HCT116 (cell line): Measurements from ENCODE around the gene IFT52. TPM values are rescaled to one million over a fixed set of nuclear protein-coding genes. Genes with fewer than 3 reads are reported as not detected.

Experiments used
- ATAC-seq: fragments of 200-7000 bp; cut with Tn5 transposase; 2 replicates; pipeline ENCODE4 v1.9.1; 2020; ENCODE audit warnings: mild to moderate bottlenecking, moderate library complexity
- BruUV-seq: library from RNA; stranded (reverse); fragments of 400-500 nt; replicated peaks from 2 replicates; lab custom pipeline; 2021; lab: Mats Ljungman, UMichigan
- CTCF ChIA-PET: fragments of 300-600 bp; sonication (Branson Sonifier 250); formaldehyde crosslinking; loops from one replicate; lab custom pipeline; 2021; ENCODE audit warnings: antibody characterized with exemption; lab: Charles Lee
- POLR2A ChIA-PET: fragments of 300-600, 350-600 bp; sonication (Branson Sonifier 250); formaldehyde crosslinking; loops from one replicate; lab custom pipeline; 2021; ENCODE audit warnings: antibody characterized with exemption; lab: Charles Lee
- RAD21 ChIA-PET, 2 experiments: fragments of 300-600 bp; sonication (Branson Sonifier 250); formaldehyde crosslinking; loops; one replicate each; lab custom pipeline; 2023; ENCODE audit warnings: low total read pairs in 2 of 2; ENCODE audit not compliant: uncharacterized antibody in 2 of 2, unreplicated experiment in 2 of 2, low non-redundant PET in 1 of 2; lab: Charles Lee
- DNase-seq: peaks from one replicate; pipeline ENCODE4 v3.0.0-alpha.2; 2010; ENCODE audit warnings: low read depth, low spot score
- H2AFZ ChIP-seq: fragments of 200-600 bp; shearing (Covaris generic), sonication (generic); 2 replicates; pipeline ENCODE4 v1.6.1; 2017; ENCODE audit warnings: low read depth, mixed run types, mixed read lengths, antibody characterized with exemption, low read length; ENCODE audit not compliant: poor library complexity, severe bottlenecking
- H3K27ac ChIP-seq: 2 replicates; pipeline ENCODE4 v1.5.1; 2012; ENCODE audit warnings: low read depth, low read length
- H3K27me3 ChIP-seq: fragments of 200-600 bp; sonication (generic); 2 replicates; pipeline ENCODE4 v1.6.1; 2016; ENCODE audit warnings: mixed run types, low read length, mixed read lengths; ENCODE audit not compliant: insufficient read depth
- H3K36me3 ChIP-seq, 2 experiments: fragments of 200-500 bp in 1 of 2; fragments of 200-600 bp in 1 of 2; sonication (Bioruptor generic) in 1 of 2; sonication (generic) in 1 of 2; 2 replicates each; pipeline versions ENCODE4 v1.5.1 to v1.6.1; 2014 to 2016; ENCODE audit warnings: low read length in 2 of 2, inconsistent platforms in 1 of 2, mixed read lengths in 1 of 2, mixed run types in 1 of 2; ENCODE audit not compliant: insufficient read depth in 2 of 2, control insufficient read depth in 1 of 2
- H3K4me1 ChIP-seq, 2 experiments: fragments of 200-600 bp in 1 of 2; sonication (generic) in 1 of 2; 2 replicates each; pipeline versions ENCODE4 v1.5.1 to v1.6.1; 2012 to 2017; ENCODE audit warnings: low read length in 2 of 2, inconsistent platforms in 1 of 2, mild to moderate bottlenecking in 1 of 2, mixed read lengths in 1 of 2, mixed run types in 1 of 2, moderate library complexity in 1 of 2; ENCODE audit not compliant: insufficient read depth in 2 of 2, control insufficient read depth in 1 of 2
- H3K4me2 ChIP-seq: fragments of 200-600 bp; sonication (generic); 2 replicates; pipeline ENCODE4 v1.6.1; 2017; ENCODE audit warnings: mixed run types, low read length, mixed read lengths
- H3K4me3 ChIP-seq, 2 experiments: fragments of 200-600 bp in 1 of 2; sonication (generic) in 1 of 2; replicated peaks in 1 of 2; 2 replicates each; pipeline ENCODE4 v1.5.1; 2011 to 2016; ENCODE audit warnings: low read length in 2 of 2, control low read depth in 1 of 2, low read depth in 1 of 2, mild to moderate bottlenecking in 1 of 2, mixed read lengths in 1 of 2, mixed run types in 1 of 2
- H3K79me2 ChIP-seq: fragments of 200-600 bp; sonication (generic); 2 replicates; pipeline ENCODE4 v1.6.1; 2017; ENCODE audit warnings: mild to moderate bottlenecking, mixed run types, low read length, moderate library complexity, mixed read lengths; ENCODE audit not compliant: insufficient read depth
- H3K9ac ChIP-seq: fragments of 200-600 bp; sonication (generic); 2 replicates; pipeline ENCODE4 v1.6.1; 2016; ENCODE audit warnings: low read length, mixed read lengths
- H3K9me2 ChIP-seq: fragments of 200-600 bp; sonication (generic), shearing (Covaris generic); 2 replicates; pipeline ENCODE4 v1.6.1; 2017; ENCODE audit warnings: mixed run types, mild to moderate bottlenecking, moderate library complexity; ENCODE audit not compliant: insufficient read depth
- H3K9me3 ChIP-seq, 2 experiments: fragments of 200-500 bp in 1 of 2; fragments of 200-600 bp in 1 of 2; sonication (Bioruptor generic) in 1 of 2; sonication (generic) in 1 of 2; 2 replicates each; pipeline ENCODE4 v1.6.1; 2014 to 2017; ENCODE audit warnings: low read length in 2 of 2, mixed read lengths in 2 of 2, inconsistent platforms in 1 of 2, low read depth in 1 of 2, mild to moderate bottlenecking in 1 of 2, mixed run types in 1 of 2, moderate library complexity in 1 of 2; ENCODE audit not compliant: control insufficient read depth in 1 of 2, insufficient read depth in 1 of 2
- H4K20me1 ChIP-seq: fragments of 200-600 bp; sonication (generic), shearing (Covaris generic); 2 replicates; pipeline ENCODE4 v1.6.1; 2017; ENCODE audit warnings: mixed run types, mild to moderate bottlenecking, moderate library complexity; ENCODE audit not compliant: insufficient read depth
- CEBPB ChIP-seq: IDR thresholded peaks from 2 replicates; pipeline ENCODE4 v1.6.1; 2012; ENCODE audit warnings: low read depth
- CTCF ChIP-seq, 3 experiments: fragments of 200-600 bp in 1 of 3; sonication (generic) in 1 of 3; IDR thresholded peaks in 2 of 3; conservative IDR thresholded peaks in 1 of 3; 2 replicates each; pipeline ENCODE4 v1.5.1; 2012 to 2017; ENCODE audit warnings: low read depth in 2 of 3, low read length in 2 of 3, antibody characterized with exemption in 1 of 3, borderline replicate concordance in 1 of 3, control low read depth in 1 of 3, mild to moderate bottlenecking in 1 of 3, mixed read lengths in 1 of 3, mixed run types in 1 of 3, moderate library complexity in 1 of 3; ENCODE audit not compliant: insufficient read depth in 1 of 3
- ELF1 ChIP-seq: IDR thresholded peaks from 2 replicates; pipeline ENCODE4 v1.6.1; 2012; ENCODE audit warnings: low read depth, borderline replicate concordance
- EZH2 ChIP-seq: fragments of 200-600 bp; sonication (generic); IDR thresholded peaks from 2 replicates; pipeline ENCODE4 v1.6.1; 2017; ENCODE audit warnings: antibody characterized with exemption, mixed run types
- JUND ChIP-seq: IDR thresholded peaks from 2 replicates; pipeline ENCODE4 v1.6.1; 2012
- POLR2A ChIP-seq: IDR thresholded peaks from 2 replicates; pipeline ENCODE4 v1.7.0; 2011; ENCODE audit warnings: borderline replicate concordance; ENCODE audit not compliant: insufficient read depth, insufficient read length; ENCODE audit errors: extremely low read depth
- POLR2AphosphoS5 ChIP-seq: IDR thresholded peaks from 2 replicates; pipeline ENCODE4 v1.6.1; 2011; ENCODE audit warnings: mild to moderate bottlenecking, low read depth, low read length, moderate library complexity
- SIN3A ChIP-seq: IDR thresholded peaks from 2 replicates; pipeline ENCODE4 v1.6.1; 2012; ENCODE audit warnings: low read depth
- TCF7L2 ChIP-seq: IDR thresholded peaks from 2 replicates; pipeline ENCODE4 v1.7.0; 2011; ENCODE audit warnings: borderline replicate concordance, inconsistent platforms; ENCODE audit not compliant: insufficient read depth, insufficient read length; ENCODE audit errors: extremely low read depth
- ZNF274 ChIP-seq: fragments of 200-500 bp; sonication (Bioruptor generic); IDR thresholded peaks from 2 replicates; pipeline ENCODE4 v1.6.1; 2014; ENCODE audit warnings: mild to moderate bottlenecking, low read depth, low read length, inconsistent platforms
- intact Hi-C: fragments of 100-400 bp; cut with micrococcal nuclease; formaldehyde crosslinking; loops from 2 replicates; pipeline ENCODE4 v1.10.0; 2022
- total RNA-seq: library from RNA; stranded (reverse); gene quantifications from one replicate; pipeline ENCODE4 v1.2.1, GENCODE V29; 2021; ENCODE audit not compliant: unreplicated experiment
- TF ChIP-seq, protein P1 (sequence below): IDR thresholded peaks from 2 replicates; pipeline ENCODE4 v1.6.1; 2012; ENCODE audit warnings: low read depth
- TF ChIP-seq, protein P2 (sequence below): IDR thresholded peaks from 2 replicates; pipeline ENCODE4 v1.6.1; 2011; ENCODE audit warnings: mild to moderate bottlenecking, low read length, moderate library complexity; ENCODE audit not compliant: insufficient replicate concordance; ENCODE audit errors: extremely low read depth

IFT52 gene
- total RNA-seq, 1 experiment from 2014 or later, result 29.0 TPM

GRCh38 chr20:43676368-43676767, 85.6 kb downstream of the IFT52 start:
- H3K9me3 ChIP-seq, result no peaks in the 10 kb centered on the region
- no peak overlapping the region for H3K9ac ChIP-seq
- no peaks in the 10 kb centered on the region for H3K4me1 ChIP-seq
- no peak overlapping the region for H2AFZ ChIP-seq
- H3K4me2 ChIP-seq, result no peak overlapping the region
- no peak overlapping the region for H3K4me3 ChIP-seq
- TF ChIP-seq CEBPB, result no peak
- TF ChIP-seq TCF7L2, result no peak
- DNase-seq (no peak), ATAC-seq (no peak)
- peaks cover 2 to 19% of the 10 kb centered on the region in 2 experiments; a peak in 2 of 4 replicates for H3K36me3 ChIP-seq
- peaks cover 5% of the 10 kb centered on the region; the same call in 1 of the 2 replicates for H4K20me1 ChIP-seq
- no peaks in the 10 kb centered on the region for H3K9me2 ChIP-seq
- BruUV-seq, result no TSS peak
- no peaks in the 10 kb centered on the region for H3K27me3 ChIP-seq
- RAD21 ChIA-PET, result no interaction called here
- peaks cover 70% of the 10 kb centered on the region for H3K79me2 ChIP-seq
- H3K27ac ChIP-seq, result no peak overlapping the region
- intact Hi-C loops, result no loop called here
- POLR2A ChIA-PET, result no interaction called here
- CTCF ChIA-PET, result no interaction called here

DNA sequence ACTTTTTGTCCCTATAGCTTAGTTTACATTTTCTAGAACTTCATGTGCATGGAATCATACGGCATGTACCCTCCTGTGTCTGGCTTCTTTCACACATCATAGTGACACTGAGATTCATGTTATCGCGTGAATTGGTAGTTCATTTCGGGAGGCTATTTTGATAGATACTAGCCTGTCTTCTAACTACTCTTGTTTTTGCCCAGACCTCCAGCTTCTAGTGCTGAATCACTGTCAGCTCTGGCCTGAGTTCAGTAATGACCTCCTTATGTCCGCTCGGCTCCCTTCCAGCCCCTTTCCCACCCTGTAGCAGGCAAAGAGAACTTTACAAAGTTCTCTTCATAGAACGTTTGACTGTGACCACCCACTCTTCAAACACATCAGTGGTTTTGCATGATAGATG, 90.2 kb downstream of the IFT52 start:
- no peak overlapping the region for H3K9ac ChIP-seq
- no peak overlapping the region for H3K4me3 ChIP-seq
- H3K9me3 ChIP-seq, result no peaks in the 10 kb centered on the region
- BruUV-seq, result no TSS peak
- RAD21 ChIA-PET, result no interaction called here
- DNase-seq, result no peak
- POLR2A ChIA-PET, result no interaction called here
- no peaks in the 10 kb centered on the region for H3K27me3 ChIP-seq
- CTCF ChIA-PET, result interaction anchor here (0.6 kb wide), 1 partner anchor 235 kb away, joined by 3 read pairs; no protein-coding TSS in a partner anchor
- ATAC-seq, result no peak
- H3K36me3 ChIP-seq, result peaks cover 10 to 25% of the 10 kb centered on the region in 2 experiments; a peak in 3 of 4 replicates
- intact Hi-C loops, result no loop called here
- no peaks in the 10 kb centered on the region for H3K4me1 ChIP-seq
- no peak overlapping the region for H2AFZ ChIP-seq
- no peak overlapping the region for H3K27ac ChIP-seq
- H3K9me2 ChIP-seq, result no peaks in the 10 kb centered on the region
- peaks cover 5% of the 10 kb centered on the region; the same call in 1 of the 2 replicates for H4K20me1 ChIP-seq
- H3K79me2 ChIP-seq, result peaks cover 57% of the 10 kb centered on the region
- no peak overlapping the region for H3K4me2 ChIP-seq
- TF ChIP-seq ELF1 (no peak), ZNF274 (no peak), EZH2 (no peak), POLR2AphosphoS5 (no peak), SIN3A (no peak), JUND (no peak), CTCF (IDR thresholded peaks at IDR 0.05 in 2 of 3, conservative IDR thresholded peaks at IDR 0.05 in 1 of 3; ENCODE audit: borderline replicate concordance in 1 of 3, insufficient read depth in 1 of 3, low read depth in 2 of 3, low read length in 2 of 3) (no peak), POLR2A (no peak)
- TF ChIP-seq, protein P1, sequence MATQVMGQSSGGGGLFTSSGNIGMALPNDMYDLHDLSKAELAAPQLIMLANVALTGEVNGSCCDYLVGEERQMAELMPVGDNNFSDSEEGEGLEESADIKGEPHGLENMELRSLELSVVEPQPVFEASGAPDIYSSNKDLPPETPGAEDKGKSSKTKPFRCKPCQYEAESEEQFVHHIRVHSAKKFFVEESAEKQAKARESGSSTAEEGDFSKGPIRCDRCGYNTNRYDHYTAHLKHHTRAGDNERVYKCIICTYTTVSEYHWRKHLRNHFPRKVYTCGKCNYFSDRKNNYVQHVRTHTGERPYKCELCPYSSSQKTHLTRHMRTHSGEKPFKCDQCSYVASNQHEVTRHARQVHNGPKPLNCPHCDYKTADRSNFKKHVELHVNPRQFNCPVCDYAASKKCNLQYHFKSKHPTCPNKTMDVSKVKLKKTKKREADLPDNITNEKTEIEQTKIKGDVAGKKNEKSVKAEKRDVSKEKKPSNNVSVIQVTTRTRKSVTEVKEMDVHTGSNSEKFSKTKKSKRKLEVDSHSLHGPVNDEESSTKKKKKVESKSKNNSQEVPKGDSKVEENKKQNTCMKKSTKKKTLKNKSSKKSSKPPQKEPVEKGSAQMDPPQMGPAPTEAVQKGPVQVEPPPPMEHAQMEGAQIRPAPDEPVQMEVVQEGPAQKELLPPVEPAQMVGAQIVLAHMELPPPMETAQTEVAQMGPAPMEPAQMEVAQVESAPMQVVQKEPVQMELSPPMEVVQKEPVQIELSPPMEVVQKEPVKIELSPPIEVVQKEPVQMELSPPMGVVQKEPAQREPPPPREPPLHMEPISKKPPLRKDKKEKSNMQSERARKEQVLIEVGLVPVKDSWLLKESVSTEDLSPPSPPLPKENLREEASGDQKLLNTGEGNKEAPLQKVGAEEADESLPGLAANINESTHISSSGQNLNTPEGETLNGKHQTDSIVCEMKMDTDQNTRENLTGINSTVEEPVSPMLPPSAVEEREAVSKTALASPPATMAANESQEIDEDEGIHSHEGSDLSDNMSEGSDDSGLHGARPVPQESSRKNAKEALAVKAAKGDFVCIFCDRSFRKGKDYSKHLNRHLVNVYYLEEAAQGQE, result no peak
- TF ChIP-seq, protein P2, sequence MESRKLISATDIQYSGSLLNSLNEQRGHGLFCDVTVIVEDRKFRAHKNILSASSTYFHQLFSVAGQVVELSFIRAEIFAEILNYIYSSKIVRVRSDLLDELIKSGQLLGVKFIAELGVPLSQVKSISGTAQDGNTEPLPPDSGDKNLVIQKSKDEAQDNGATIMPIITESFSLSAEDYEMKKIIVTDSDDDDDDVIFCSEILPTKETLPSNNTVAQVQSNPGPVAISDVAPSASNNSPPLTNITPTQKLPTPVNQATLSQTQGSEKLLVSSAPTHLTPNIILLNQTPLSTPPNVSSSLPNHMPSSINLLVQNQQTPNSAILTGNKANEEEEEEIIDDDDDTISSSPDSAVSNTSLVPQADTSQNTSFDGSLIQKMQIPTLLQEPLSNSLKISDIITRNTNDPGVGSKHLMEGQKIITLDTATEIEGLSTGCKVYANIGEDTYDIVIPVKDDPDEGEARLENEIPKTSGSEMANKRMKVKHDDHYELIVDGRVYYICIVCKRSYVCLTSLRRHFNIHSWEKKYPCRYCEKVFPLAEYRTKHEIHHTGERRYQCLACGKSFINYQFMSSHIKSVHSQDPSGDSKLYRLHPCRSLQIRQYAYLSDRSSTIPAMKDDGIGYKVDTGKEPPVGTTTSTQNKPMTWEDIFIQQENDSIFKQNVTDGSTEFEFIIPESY, result no peak
